CD4-positive, alpha-beta T cell treated with Interleukin-1 beta for 1 hour (primary cell): ENCODE results near the gene XKR7.

Experiments
- DNase-seq, 2 donors: peaks; one replicate each; pipeline ENCODE4 v3.0.0-alpha.2; 2020 to 2022

Gene XKR7

DNA sequence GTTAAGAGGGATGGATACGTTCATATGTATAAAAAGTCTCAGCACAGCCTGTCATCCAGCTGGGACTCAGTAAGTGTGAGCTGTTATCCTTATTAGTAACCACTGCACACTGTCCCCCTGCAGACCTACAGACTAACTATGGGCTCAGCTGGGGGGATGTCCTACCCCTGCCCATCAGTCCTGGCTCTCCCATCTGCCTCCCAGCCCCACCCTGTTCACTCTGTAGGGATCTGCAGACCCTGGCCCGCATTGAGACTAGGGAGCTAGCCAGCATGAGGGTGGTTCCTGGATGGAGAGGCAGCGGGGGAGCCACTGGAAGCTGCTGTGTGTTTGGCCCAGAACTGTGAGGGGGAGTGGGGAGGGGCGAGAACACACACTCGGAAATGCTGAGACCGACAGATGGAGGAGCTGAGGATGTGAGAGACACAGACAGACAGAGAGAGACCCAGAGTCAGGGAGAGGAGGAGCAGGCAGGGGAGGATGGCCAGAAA, 17.1 kb downstream of the XKR7 start:
- no peak for DNase-seq

DNA sequence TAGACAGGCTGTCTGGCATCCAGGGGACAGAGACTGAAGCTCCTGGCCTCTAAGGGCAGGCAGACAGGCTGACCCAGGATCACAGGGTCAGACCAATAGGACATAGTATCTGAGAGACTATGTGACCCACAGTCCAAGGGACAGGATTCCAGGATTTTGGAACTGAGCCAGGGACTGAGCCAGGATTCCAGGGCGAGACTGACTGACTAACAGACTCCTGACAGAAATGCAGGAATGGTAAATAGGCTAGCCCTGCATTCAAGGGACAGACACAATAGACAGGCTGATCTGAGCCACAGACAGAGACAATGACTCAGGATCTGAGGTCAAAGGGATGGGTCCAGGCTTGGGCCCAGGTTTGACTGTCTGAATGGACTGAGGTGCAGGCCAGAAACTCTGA, 19.8 kb downstream of the XKR7 start:
- no peak for DNase-seq

DNA sequence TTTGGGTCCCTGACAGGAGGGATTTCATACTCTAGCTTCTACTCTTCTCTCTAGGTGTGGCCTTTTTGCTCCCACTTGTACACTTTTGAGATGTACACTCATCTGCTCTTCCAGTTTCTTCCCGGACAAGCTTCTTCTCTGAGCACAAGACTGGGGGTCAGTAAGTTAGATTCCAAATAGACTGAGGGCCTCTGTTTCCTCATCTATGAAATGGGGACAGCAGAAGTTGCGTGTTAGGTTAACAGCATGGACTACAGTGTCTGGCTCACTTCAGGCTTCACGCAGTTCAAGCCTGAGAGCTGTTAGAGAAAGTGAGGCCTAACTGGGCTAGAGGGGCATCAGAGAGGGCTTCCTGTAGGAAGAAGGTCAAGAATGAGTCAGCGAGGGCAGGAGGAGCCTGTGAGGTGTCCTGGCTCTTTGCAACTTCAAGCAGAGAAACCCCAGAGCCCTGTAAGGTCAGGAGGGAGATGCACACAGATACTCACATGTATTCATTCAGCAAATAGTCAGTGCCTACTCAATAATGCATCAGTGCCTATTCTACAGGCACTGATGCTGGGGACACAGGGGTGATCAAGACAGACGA, 20.6 kb downstream of the XKR7 start:
- DNase-seq: no peak

DNA sequence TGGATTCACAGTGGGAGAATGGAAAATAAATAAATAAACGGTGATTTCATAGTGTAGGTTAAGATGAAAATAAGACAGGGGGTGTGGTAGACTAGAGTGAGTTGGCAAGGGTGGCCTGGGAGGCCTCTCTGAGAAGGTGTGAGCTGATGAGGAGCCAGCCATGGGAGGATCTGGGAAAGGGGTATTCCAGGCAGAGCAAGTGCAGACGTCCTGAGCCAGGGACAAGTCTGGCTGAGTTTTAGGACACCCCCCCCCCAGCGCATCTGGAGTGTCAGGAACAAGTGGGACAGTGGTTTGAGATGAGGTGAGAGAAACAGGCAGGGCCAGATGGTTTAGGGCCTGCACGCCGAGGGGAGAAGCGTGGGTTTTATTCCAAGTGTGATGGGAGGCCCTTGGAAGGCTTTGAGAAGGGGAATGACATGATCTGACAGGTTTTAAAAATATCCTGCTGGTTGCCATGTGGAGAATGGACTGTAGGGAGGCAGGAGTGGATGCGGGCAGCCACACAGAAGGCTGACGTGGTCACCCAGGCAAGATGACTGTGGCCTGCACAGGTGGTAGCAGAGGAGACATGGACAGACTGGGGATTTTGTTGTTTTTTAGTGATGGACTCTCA, 21.2 kb downstream of the XKR7 start:
- no peak for DNase-seq

DNA sequence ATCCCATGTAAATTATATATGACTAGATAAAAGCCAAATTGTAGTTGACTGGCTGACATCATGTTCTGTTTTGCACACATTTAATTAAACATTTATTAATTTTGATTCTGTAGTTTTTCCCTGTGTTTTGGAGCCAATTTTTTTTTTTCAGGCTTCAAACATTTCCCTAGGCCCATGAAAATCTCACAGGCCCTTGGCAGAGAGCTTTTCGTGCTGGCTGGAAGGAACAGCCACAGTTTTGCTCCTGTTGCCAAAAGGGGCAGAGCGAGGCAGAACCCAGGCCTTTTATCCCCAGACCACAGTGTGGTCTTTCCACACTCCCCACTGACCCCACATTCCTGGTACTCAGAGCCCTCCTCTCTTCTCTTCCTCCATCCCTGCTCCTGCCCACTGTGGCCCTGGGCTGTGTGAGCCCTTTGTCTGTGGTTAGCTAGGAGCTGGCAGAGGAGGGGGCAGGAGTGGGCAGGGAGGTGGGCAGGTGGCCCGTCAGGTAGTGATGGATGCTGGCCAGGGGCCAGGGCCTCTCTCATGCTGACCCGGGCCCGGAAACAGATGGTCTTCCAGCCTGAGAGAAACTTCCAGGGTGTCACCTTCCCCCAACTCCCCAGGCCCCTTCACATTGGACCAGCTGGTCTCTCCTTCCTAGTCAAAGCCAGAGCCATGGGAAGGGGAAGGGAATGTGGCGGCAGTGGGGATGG, 22.8 kb downstream of the XKR7 start:
- DNase-seq: no peak

DNA sequence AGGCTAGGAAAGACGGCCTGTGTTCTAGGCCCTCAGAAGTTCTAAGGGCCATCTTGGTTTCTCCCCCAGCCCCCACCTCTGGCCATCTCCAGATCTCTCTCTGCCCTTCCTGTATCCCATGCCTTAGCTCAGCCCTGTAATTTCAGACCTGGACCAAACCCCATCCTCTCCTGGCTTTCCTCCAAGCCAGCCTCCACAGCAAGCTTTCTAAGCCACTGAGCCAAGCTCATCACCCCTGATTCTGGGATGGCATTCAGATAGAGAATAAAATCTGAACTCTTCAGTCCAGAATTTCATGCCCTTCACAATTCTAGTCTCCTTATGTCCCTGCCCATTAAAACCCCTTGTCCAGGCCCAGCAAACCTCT, 23.4 kb downstream of the XKR7 start:
- DNase-seq: no peak

DNA sequence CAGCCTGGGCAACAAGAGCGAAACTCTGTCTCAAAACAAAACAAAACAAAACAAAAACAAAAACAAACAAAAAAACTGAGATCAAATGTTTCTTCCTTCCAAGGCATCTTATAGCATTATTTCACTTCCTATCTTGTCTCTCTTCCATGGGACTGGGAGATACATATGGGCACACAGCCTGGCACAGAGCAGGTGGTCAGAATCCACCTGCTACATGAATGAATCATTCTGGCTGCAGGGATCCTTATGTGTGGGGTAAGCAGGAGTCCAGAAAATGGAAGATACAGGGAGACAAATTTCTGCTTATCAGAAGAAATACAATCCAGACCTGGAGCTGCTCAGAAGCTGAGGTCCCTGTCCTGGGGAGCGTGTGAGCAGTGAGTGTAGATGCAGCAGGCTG, 24.1 kb downstream of the XKR7 start:
- DNase-seq: no peak

DNA sequence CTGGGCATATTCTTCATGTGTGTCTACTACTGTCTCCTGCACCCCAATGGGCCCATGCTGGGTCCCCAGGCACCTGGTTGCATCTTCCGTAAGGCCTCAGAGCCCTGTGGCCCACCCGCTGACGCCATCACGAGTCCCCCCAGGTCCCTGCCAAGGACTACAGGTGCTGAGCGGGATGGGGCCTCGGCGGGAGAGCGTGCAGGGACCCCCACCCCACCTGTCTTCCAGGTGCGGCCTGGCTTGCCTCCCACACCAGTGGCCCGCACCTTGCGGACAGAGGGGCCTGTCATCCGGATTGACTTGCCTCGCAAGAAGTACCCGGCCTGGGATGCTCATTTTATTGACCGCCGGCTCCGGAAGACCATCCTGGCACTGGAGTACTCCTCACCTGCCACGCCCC, 29.0 kb downstream of the XKR7 start:
- no peak for DNase-seq

DNA sequence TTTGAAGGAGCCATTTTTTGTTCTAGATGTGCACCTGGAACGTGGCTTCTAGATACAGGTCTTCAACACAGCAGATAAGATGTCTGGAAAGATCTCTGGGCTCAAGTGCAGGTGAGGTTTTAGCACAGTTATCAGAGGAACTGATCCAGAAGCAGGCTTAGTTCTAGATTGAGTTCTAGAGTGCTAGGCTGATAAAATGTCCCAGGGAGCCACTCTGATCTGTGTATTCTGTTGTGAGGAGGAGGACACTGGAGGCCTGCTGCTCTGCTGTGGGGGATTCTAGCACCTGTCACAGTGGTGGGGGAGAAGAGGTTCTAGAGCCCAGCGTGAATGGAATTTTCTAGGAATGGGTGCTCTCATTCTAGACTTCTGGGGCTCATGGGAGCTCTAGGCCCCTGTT, 30.3 kb downstream of the XKR7 start:
- no peak for DNase-seq

DNA sequence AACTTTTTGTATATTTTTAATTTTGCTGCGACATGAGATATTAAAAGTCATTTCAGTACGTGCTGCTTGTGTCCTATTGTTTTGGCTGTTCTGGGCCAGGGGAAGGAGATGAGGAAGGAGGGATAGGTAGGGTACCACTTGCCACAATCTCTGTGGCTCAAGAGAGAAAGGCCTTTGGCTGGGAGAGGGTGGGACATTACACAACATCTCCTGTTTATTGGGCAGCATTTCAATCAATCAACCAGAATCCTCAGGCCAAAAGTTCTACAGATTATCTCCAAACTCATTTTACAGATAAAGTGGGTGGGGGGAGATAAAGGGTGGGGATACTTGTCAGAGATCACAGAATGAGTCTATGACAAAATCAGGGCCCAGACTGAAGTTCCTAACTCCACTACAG, 35.4 kb downstream of the XKR7 start:
- DNase-seq: no peak

DNA sequence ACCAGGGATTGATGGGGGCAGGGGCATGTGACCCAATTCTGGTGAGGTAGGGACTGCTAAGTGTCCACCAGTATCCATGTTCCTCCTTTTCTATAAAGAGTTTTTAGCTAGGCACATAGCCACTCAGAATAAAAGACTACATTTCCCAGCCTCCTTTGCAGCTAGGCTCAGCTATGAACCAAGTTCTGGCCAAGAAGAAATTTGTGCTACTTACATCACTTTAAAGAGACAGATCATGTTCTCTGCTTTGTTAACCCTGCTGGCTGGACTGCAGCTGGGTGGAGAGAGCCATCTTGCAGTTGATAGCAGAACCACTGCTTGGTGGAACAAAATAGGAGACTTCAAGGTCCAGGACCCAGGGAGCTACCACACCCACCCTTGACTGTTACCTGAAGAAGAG, 37.0 kb downstream of the XKR7 start:
- DNase-seq: no peak

DNA sequence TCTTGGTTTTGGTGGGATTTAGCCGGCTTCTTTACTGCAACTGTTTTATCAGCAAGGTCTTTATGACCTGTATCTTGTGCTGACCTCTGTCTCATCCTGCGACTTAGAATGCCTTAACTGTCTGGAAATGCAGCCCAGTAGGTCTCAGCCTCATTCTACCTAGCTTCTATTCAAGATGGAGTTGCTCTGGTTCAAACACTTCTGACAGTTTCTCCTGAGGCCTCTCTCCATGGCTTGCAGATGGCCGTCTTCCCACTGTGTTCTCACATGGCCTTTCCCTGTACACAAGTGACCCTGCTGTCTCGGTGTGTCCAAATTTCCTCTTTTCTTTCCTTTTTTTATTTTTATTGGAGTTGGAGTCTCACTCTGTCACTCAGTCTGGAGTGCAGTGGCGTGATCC, 38.1 kb downstream of the XKR7 start:
- DNase-seq: no peak

DNA sequence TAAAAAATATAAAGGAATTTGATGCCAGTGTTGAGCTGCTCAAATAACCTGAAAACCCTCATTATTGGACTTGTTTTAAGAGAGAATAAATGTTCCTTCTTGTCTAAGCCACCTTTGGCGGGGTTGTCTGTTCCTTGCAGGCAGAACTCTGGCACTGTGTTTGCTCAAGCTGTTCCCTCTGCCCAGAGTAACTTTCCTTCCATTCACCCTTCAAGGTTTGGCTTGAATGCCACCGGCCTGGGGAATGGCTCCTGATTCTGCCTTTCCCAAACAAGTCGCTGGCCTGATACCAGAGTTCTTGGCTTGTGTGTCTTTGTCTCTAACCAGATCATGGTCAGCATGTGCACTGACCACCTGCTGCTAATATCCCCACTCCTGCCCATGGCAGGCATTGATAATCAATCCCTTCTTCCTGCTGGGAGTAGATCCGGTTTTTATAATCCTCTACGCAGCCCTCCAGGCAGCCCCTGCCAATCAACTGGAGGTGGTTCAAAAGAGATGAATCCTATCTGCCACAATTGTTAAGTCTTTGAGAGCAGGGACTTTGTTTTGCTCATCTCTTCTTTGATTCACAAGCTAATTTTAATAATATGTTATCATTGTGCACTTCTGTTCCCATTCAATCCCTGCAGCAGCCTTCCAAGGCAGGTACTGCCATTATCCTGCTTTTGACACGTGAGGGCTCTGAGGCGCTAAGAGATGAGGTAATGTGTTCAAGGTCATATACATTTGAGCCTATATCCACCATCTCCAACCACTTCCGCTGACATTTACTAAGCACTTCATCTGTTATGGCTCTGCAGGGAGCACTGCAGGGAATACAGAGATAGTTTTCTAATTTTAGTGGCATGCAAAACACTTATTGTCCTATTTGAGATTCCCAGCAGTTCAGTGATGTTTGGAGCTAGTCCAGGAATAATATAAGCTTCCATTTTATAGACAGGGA, 39.2 kb downstream of the XKR7 start:
- no peak for DNase-seq

DNA sequence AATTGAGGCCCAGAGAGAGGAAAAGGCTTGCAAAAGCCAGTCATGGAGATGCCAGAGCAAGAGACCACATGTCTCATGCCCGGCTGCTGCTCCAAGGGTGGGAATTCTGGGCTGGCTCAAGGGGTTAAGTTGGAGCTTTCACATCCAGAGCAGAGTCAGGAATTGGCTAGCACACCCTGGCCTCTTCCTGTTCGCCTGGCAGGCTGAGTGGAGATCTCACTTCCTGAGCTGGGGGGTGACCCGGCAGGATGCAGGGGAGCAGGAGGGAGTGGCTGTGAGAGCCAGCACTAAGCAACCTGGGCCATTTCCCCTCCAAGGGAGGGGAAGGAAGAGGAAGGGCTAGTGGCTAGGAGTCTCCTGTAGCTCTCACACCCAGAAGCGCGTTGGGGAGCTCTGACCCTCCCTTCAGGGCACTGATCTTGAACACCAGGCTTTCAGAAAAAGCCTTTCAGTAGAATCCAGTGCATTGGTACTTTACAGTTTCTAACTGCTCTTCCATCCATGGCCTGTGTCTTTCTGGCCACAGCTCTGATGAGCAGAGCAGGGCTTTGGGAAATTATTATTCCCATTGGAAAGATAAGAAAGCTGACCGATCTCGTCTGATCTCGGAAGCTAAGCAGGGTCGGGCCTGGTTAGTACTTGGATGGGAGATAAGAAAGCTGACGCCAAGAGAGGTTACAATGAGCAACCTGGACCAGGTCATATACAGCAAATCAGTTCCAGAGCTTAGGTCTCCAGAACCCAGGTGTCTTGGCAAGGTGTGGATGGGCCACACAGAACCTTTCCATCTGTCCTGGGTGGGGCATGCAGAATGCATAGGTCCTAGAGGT, 40.1 kb downstream of the XKR7 start:
- no peak for DNase-seq

DNA sequence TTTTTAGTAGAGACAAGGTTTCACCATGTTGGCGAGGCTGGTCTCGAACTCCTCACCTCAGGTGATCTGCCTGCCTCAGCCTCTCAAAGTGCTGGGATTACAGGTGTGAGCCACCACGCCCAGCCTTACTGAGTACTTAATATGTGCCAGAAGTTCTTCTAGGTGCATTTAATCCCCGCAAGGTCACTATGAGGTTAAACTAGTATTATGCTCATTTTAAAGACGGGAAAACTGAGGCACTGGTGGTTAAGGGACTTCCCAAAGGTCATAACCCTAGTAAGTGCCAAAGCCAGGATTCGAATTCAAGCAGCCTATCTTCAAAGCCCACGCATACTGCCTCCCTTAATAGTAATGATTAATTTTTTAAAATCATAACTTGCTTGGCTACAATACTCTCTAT, 41.6 kb downstream of the XKR7 start:
- DNase-seq: no peak

DNA sequence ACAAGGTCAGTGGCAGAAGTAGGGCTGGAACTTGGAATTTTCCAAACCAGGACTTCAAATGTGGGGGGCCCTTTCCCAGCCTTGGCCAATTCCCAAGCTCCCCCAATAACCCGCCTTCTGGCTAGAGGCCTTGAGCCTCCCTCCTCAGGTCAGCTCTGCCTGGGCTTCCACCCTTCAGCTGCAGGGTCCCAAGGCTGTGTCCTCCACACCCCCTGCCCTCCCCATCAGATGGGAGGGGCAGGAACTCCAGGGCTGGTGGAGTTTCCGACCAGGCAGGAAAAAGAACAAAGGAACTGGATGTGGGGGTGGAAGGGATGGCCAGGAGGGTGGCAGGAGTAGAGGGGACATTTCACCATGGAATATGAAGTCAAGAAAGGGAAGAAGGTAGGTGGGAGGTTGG, 42.1 kb downstream of the XKR7 start, which contains the start of gene CCM2L:
Gene CCM2L, plus strand, starts transcription at position 338 of the 400 bp plus-strand sequence. Its CDS starts 17 bp downstream, at position 355.
- DNase-seq: no peak

DNA sequence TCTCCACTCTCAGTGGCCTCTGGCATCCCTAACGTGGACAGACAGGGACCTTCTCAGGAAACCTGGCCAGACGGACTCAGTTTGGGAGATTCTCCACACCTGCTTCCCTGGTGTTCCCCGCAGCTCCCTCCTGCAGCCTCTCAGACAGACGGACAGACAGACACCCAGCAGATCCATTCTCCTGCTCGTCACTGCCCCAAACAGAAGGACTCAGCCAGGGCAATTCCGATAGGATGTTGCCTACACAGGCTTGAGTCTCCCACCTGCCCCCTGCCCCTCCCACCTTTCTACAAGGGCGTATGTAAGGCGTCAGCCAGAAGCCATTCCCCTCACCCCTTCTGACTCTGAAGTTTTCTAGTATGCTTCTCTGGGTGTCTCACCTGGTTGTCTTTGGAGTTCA, 42.7 kb downstream of the XKR7 start:
- DNase-seq: no peak

DNA sequence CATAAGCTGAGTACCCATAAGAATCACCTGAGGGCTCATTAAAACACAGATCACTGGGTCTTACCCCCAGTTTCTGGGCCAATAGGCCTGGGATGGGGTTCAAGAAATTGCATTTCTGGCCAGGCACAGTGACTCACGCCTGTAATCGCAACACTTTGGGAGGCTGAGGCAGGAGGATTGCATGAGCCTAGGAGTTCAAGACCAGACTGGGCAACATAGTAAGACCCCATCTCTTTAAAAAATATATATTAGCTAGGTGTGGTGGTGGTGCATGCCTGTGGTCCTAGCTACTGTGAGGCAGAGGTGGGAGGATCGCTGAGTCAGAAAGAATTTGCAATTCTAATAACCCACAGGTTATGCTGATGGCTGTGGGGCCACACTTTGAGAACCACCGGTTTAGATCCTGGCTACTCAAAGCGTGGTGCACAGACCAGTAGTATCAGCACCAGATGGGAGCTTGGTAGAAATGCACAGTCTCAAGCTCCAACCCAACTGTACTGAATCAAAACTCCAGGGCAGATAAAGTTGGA, 44.3 kb downstream of the XKR7 start:
- no peak for DNase-seq

DNA sequence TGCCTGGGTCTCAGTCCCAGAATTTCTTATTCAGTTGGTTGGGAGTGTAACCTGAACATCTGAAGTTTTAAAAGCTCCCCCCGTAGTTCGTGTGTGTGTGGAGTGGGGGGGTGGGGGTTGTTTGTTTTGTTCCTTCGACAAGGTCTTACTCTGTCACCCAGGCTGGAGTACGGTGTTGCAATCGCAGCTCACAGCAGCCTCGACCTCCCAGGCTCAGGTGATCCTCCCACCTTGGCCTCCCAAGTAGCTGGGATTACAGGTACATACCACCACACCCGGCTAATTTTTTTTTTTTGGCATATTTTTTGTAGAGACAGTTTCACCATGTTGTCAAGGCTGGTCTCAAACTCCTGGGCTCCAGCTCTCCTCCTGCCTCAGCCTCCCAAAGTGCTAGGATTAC, 45.4 kb downstream of the XKR7 start:
- DNase-seq: no peak

DNA sequence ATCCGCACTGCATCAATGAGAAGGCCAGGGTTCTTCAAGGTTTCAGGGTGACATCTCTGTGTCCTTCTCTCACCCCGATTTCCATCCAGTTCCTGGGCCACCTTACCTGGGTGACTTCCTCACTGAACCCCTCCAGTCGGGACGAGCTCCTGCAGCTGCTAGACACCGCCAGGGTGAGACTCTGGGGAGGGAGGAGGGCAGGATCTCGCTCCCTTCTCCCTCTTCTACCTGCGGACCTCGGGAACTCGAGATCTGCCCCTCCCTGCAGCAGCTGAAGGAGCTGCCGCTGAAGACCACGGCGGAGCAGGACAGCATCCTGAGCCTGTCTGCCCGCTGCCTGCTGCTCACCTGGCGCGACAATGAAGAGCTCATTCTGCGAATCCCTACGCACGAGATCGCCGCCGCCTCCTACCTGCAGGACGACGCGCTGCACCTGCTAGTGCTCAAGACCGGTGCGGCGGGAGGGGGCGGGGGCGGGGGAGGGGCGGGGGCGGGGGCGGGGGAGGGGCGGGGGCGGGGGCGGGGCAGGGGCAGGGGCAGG, 49.8 kb downstream of the XKR7 start:
- DNase-seq: peak; percentile 58 to 69

DNA sequence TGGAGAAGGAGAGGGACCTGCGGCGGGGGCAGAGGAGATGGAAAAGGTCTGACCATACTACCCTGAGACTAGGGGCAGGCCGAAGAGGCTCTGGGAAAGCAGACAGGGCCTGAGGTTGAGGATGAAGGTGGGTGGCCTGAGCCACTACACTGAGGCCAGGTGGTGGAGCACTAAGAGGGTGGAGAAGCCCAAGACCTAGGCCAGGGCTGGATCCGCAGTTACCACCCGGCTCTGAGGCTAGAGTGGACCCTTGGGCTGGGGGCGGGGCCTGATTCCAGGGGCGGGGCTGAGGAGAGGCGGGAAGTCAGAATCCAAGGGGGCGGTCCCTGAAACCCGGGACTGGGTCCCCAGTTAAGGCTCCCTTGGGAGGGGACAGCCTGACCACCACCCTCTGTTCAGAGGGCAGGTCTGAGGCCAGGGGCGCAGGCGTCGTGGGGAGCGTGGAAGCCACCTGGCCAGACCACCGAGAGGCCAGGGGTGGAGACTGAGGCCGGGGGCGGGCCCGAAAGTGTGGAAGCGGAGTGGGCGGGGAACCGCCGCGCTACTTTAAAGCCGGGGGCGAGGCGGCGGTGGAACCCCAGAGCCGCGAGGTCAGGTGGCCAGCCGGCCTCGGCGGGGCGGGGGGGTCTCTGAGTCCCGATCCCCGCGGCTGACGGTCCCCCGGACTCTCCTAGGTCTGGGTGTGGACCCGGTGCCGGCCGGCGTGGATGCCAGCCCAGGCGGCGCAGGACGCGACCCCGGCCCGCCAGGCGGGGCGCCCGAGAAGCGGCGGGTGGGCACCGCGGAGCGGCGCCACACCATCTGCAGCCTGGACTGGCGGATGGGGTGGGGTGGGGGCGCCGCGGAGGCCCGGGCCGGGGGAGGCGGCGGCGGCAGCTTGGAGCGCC, 50.6 kb downstream of the XKR7 start:
- DNase-seq: peak; percentile 35 to 41
